NCI-H2081 treated with DMSO at 0.1 percent for 48 hours (cell line): ENCODE measurements around the gene LMAN1L.
"Not testable (repeated sequence)": the region's sequence is repeated elsewhere in the genome, so short reads cannot be mapped to it uniquely, and the experiment has no call there.

ENCODE experiments used
- DNase-seq: peaks from one replicate; lab custom pipeline; 2025; lab: John Stamatoyannopoulos, UW

Gene LMAN1L

DNA sequence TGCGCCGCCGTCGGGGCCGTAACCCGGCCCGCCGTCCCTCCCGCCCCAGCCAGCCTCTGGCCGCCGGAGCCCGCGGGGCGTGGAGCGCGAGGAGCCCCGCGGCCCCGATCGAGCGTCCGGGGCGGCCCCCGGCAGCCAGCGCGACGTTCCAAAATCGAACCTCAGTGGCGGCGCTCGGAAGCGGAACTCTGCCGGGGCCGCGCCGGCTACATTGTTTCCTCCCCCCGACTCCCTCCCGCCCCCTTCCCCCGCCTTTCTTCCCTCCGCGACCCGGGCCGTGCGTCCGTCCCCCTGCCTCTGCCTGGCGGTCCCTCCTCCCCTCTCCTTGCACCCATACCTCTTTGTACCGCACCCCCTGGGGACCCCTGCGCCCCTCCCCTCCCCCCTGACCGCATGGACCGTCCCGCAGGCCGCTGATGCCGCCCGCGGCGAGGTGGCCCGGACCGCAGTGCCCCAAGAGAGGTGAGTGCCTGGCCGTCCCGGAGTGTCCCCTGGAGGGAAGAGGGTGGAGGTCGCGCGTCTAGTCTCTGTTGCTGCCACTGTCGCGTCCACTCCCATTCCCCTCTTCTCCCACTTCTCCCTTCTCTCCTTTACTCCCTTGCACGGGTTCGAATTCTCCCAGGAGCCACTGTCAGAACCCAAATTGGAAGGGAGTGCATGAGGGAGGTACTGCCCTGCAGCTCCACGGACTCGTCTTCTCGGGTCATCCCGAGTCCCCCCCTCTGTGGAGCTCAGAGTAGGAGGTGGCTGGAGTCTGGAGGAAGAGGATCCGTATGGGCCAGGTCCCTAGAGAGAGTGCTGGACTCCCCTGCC is 30.2 kb upstream of the LMAN1L start:
- DNase-seq = no peak

DNA sequence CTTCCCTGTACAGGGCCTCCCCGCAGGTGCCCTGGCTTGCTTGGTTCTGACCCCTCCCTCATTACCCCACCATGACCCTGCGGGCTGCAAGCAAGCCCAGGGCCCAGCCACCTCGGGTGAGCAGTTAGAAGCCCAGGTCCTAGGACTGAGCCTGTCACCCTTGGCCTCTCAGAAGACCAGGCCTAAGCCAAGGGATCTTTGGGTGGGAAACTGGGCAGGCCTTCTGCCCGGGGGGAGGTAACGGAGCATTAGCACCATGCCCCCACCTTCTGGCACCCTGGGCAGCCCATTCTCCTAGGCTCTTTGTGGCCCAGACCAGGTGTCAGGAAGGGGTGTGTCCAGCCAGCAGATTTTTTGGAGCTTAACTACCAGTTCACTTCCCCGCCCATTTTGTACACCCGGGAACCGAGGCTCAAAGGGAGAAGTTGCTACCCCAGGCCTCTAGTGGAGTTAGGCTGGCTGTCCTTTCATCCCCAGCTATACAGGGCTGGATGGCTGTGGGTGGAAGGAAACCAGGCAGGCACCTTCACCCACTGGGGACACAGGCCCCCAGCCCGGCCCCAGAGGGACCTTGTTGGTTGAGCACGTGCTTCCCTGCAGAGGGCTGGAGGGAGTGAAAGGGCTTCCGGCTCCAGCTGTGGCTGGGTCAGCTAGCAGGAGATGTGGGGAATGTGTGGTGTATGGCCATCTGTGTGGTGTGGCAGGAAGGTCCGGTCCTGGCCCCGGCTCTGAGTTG is 29.4 kb upstream of the LMAN1L start:
- DNase-seq = no peak

DNA sequence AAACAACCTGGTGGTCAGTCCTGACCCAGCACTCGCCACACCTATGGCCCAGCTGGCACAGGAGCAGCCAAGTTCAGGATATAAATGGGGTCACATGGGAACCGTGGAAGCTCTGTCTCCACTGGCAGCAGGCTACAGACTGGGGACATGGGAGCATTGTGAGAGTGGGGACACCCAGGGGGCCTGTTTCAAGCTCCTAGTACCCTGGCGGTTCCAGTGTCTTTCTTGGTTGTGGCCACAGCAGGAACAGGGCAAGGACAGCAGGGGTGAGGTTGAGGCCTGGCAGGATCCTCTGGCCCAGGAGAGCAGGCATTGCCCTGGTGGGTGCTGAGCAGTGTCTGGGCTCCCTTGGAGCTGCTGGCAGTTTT is 28.8 kb upstream of the LMAN1L start:
- no peak for DNase-seq

DNA sequence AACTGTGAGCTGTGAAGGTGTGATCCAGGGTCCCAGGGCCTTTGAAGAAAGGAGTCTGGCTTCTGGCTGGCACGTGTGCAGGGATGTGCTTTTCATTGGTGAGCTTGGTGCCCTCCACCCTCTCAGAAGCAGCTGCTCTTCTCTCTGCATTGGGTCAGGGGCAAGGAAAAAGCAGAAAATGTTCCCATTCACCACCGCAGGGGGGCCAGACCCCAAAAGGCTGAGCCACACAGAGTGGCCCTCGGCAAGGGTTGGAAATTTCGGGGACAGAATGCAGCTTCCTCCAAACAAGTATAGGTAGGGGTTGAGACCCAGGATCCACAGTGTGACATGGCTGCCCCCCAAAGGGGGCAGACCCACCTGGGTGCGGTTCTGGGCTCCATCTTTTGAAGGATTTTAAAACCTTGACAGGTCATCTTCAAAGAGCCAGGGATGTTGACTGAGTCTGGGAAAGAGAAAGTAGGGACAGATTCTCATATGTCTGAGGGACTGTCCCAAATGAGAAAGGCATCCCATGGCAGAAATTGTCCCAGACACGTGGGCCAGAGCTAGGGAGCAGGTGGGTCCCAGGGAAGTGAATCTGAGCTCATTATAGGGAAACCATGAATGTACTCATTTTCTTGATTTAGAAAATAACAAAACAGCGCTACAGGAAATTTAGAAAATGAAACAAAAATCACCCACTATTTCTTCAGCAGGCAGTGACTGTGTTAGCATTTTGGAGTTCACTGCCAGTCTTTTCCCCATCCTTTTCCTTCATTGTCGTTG is 28.0 kb upstream of the LMAN1L start:
- no peak for DNase-seq

DNA sequence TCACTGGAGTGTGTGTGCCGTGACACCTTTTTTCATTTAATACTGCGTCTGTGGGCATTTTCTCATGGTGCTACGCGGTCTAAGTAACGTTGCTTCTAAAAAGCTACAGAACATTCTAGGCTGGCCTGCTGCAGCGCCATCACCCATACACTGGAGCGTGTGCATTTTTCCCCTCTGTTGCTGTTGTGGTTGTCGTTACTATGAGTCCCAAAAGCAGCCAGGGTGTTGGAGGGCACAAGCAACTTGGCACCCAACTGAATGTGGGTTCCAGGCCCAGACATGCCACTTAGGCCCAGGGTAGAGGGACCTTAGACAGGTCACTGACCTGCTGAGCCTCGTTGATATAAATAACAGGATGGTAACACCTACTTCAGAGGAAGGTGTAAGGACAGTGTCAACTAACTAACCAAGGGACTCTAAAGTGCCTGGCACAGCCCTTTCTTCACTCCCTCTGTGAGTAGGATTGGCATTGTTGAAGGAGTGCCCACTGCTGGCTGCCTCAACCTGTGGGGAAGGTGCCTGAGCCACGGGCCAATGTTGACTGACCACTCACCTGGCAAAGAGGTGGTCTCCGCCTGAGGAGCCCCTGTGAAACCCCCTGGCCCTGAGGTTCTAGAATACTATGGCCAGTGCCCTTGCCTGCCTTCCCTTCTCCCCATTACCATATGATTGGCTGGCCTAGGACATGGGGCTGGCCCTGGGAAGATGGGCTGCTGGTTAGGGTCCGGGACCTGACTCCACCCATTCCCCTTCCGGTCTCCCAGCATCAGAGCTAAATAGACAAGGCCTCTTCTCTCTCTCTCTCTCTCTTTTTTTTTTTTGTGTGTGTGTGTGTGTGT is 27.2 kb upstream of the LMAN1L start:
- no peak for DNase-seq

DNA sequence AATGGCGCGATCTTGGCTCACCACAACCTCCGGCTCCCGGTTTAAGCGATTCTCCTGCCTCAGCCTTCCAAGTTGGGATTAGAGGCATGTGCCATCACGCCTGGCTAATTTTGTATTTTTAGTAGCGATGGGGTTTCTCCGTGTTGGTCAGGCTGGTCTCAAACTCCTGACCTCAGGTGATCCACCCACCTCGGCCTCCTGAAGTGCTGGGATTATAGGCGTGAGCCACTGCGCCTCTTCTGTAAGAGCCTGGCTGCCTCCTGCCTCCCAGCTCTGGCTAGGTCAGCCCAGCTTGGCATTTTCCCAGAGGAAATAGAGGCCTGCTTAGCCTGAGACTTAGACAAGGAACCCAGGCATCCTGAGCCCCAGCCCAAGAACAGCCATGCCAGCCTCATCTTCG is 26.6 kb upstream of the LMAN1L start:
- DNase-seq = not testable (repeated sequence)

DNA sequence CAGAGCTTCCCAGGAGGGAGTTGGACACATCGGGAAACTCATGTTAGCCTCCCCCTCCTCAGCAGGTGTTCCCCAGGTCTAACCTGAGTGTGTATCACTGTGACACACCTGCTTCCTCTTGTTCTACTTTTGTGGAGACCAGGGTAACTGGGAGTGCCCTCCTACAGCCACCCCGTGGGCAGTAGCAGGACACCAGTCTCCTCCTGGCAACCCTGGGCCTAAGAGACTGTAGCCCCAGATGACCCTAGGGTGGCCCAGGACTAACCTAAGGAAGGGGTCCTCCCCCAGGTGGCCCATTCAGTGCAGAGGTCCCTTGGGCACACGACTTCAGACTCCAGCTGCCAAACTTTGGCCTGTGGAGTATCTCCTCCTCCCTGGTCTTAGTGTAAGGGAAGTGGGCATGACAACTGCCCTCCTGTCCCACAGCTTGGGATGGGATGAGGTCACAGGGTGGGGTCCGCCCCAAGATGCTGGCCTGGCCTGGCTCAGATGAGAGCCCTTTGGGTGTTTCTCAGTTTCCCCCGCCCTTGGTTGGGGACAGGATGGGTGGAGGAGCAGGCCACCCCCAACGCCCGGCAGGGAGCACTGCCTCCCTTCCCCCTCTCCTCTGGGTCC is 26.0 kb upstream of the LMAN1L start:
- no peak for DNase-seq

DNA sequence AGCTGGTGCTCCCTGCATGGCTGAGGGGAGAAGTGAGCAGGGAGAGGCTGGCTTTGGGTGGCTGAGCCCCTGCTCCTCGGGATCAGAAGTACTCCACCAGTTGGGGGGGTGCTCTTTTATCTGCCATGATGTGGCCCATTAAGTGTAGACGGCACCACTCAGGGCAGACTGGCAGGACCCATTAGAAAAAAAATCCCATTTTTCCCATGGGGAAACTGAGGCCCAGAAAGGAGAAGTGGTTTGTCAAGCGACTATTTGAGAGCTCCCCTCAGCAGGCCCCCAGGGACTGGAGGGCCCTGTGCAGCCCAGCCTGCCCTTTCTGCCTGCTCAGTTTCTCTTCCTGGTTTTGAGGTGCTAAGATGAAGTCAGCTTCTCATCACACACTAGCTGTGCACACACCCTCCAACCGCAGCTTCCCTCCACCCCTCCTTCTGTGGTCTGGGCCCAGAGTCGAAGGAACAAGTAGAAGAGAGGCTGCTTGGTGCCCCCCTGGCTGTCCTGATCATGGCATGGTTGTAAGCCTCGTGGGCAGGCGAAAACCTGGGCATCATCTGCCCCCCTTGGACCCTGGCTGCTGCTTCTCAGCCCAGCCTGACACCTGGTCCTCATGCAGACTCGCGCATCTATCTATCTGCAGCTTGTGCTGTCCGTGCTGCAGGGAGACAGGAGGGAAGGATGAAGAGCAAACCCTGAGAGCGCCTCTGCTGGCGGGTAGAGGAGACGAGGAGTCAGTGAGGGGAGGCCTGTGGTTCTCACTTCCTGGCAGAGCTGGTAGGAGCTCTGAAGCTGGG is 25.2 kb upstream of the LMAN1L start:
- no peak for DNase-seq

DNA sequence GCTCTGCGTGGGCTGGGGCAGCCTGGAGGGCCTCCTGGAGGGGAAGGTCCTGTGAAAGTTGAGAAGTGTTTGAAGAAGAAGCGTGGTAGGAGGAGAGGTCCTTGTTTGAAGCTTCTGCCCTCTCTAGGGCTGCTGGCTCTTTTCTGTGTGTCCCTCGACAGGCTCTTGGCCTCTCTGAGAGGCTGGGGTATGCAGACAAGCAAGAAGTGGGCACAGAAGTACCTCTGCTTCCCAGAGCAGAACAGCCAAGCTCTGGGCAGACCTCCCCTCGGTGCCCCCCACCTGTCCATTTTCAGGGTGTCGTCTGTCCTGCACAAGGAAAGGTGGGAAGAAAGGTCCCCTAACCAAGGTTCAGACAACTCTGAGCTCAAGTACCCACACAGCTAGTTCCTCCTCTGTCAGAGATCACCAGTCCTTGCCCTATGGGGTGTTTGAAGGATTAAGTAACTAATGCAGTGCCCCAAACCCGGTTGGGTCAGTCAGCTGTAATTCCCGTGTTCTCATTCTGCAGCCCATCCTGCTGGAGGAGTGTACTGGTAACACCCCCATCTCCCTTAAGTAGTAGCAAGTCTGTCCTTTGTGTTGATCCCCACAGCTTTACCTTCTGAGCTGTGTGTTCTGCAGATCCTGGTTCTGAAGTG is 24.5 kb upstream of the LMAN1L start:
- DNase-seq = no peak

DNA sequence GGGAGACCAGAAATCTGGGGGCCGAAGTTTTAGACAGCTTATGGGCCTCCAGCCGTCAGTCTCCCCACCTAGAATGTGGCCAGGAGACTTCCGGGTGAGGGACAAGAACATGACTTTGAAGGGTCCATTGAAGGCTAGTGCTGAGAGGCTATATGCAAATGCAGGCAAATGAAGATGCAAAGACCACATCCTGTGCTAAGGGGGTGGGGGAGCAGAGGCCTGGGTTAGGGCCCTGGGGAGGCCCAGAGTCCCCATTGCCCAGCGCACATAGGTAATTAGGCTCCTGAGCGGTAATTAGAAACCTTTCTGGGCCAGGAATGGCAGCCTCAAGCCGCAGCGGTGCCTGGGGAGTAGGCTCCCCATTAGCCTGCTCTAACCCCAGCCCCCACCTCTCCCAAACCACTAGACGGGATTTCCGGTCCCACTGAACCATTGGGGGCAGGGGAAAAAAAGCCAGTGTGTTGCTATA is 23.9 kb upstream of the LMAN1L start:
- no peak for DNase-seq

DNA sequence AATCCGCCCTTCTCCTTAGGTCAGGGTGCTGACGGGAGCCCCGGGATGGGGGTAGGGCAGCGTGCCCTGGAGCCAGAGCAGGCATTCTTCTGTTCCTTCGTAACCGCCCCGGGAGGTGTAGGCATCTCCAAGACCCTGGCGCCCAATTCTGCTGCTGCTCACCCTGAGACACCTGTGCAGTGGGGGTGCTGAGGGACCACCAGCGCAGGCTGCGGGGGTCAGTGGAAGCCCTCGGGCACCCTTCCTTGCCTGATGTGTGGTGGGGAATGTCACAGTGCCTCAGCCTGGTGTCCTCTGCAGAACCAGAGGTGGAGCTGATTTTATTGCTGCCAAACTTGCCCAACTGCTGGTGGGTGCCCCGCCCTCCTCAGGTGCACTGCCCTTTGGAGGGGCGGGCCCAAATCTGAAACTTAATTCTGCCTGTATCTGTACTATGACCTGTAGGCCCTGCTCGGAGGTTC is 23.4 kb upstream of the LMAN1L start:
- DNase-seq = no peak

DNA sequence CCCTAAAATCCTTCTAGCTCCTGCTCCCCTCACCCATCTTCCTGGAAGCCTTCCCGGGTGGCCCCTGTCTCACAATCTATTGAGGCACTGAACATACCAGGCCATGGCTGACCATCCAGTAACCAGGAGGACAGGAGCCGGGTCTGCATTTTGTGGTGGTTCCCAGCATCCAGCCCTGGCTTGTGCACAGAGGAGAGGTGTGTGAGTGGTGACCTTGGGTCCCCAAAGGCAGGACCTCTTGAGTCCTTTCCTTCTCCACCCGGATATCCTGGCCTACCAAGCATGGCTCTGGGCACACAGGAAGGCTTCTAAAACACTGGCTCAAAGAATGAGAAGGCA is 22.9 kb upstream of the LMAN1L start:
- no peak for DNase-seq

DNA sequence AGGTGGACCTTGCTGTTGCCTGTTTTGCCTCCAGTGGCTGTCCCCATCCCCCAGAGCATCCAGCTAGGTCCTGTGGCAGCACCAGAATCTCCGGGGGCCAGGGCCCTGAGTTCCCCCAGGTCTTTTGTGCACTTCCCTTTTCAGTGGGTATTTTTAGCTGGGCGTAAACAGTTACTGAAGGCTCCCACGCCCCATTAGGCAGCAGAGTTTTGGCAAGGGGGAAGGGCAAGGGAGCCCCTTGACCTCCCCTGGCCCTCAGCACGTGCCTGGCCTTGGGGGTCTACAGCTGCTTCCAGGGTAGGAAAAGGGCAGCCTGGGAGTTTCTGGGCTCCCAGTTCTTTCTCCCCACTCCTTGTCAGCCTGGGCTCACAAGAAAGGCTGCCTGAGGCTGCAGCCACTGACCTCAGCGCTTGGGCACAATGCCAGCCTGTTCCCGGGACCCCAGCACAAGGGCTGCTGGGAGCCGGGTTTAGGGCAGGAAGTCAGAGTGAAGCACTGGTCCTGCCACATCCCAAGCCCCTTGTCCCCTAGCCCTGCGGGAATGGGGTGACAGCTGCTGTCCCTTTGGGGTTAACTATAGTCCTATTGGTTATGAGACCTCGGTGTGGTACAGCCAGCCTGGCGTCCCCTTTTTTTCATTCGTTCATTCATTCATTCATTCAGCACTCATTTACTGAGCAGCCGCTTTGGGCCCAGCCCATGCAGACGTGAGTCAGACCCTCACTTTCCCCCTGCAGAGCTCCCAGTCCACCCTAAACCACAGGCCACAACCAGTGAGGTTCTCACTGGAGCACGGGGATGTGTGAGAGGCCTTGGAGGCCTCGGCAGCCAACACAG is 22.3 kb upstream of the LMAN1L start:
- DNase-seq = no peak

DNA sequence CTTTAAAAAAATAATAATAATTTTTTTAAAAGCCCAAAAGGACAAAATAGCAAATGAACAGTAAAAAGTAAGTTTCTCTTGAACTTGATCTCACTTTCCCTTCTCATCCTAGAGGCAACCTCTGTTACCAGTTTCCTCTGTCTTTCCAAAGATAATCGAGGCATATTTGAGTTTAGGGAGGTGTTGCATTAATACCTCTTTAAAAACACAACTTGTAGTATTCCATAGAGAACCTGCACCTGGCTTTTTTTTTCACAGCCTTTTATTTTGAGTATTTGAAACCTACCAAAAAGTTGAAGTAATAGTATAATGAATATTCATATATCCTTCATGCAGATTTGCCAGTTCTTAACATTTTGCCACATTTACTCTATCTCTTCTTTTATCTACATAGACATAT is 21.6 kb upstream of the LMAN1L start:
- DNase-seq = no peak

DNA sequence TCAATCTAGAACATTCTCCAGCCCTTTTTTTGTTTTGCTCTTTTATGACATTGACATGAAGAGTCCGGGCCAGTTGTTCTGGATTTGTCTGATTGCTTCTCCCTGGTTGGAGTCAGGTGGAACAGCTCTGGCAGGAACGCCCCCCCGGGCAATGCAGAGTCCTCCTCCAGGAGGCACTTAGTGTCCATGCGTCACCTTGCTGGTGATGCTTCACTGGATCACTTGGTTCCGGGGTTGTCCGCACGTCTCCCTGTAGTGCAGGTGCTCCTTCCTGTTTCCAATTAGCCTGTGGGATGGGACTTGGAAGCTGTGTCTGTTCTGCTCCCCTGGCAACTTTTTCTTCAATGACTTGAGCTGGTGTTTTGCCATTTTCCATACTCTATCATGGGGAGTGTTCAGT is 21.0 kb upstream of the LMAN1L start:
- DNase-seq = no peak

DNA sequence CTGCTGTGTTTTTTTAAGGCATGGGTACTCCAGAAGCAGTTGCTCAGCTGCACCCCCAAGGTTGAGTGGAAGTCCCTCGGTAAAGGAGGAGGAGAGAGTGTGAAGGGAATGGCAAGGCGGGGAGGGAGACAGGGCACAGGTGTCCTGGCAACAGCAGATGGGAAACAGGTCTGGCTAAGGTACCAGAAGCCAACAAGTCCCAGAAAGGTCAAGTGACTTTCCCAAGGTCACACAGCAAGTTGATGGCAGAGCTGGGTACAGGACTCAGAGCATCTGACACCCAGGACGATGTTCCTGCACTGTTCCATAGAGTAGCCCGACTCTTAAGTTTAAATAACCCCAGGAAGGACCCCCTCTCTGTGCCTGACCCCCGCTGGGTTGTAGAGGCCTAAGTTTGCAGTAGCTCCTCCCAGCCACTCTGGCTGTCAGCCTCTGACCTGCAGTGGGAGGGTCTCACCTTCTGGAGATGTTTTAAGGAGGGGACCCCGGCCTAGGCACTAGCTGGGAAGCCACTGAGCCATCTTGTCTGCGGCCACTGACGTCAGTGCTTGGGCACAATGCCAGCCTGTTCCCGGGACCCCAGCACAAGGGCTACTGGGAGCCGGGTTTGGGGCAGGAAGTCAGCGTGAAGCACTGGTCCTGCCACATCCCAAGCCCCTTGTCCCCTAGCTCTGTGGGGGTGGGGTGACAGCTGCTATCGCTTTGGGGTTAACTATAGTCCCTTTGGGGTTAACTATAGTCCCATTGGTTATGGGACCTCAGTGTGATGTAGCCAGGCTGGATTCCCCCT is 20.2 kb upstream of the LMAN1L start:
- DNase-seq = no peak

DNA sequence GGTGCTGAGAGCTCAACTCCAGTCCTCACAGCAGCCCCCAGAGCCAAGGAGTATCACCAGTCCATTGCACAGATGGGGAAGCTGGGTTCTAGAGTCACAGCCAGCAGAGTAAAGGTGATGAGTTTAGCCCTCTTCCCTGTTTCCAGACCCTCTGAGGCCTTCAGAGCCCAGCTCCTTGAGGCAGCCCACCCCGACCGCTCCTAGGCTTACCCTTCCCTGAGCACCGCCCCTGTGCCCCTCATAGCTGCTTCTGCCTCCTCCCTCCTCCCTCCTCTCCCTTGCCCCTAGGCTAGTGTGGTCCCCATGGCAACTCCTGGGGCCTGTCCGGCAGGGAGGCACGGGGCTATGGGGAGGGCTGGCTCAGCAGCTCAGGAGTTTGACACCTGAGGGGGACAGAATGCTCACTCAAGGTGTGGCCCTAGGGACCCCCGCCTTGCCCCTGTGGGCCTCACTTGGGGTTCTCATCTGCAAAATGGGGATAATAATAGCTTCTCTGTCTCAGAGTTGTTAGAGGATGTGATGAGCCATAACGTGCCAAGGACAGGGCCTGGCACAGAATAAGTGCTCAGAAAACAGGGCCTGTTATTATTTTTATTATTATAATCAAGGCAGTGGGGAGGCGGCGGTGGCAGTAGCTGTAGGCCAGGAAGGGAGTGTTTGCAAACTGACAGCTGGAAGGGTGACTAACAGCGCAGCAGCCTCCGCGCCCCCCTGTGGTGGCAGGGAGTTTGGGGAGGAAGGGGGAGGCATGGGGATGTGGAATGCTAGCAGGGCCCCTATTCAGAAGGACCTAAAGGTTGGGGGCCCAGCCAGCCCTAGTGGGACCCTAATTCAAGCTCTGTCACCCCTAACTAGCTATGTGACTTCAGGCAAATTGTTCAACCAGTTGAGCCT is 19.3 kb upstream of the LMAN1L start:
- DNase-seq = no peak
